Neuronal stem cell (in vitro differentiated cells): ENCODE data around the gene GLIS1.

Experiments used
- DNase-seq: peaks from one replicate; pipeline ENCODE4 v3.0.0-alpha.2; 2013; ENCODE audit warnings: low spot score
- H2AFZ ChIP-seq: one replicate; pipeline ENCODE4 v1.6.1; 2013; ENCODE audit warnings: mild to moderate bottlenecking, low read length, inconsistent platforms
- H2AK5ac ChIP-seq: 2 replicates; pipeline ENCODE4 v1.6.1; 2013; ENCODE audit warnings: low read depth, mild to moderate bottlenecking, inconsistent platforms, low read length, moderate library complexity, mixed read lengths
- H2BK120ac ChIP-seq: 2 replicates; pipeline ENCODE4 v1.6.1; 2013; ENCODE audit warnings: low read depth, mild to moderate bottlenecking, inconsistent platforms, low read length, moderate library complexity, mixed read lengths
- H2BK12ac ChIP-seq: one replicate; pipeline ENCODE4 v1.6.1; 2013; ENCODE audit warnings: low read length, inconsistent platforms
- H2BK15ac ChIP-seq: 2 replicates; pipeline ENCODE4 v1.6.1; 2013; ENCODE audit warnings: mild to moderate bottlenecking, low read length, inconsistent platforms, mixed read lengths
- H2BK5ac ChIP-seq: one replicate; pipeline ENCODE4 v1.6.1; 2013; ENCODE audit warnings: inconsistent platforms, mild to moderate bottlenecking, low read length, moderate library complexity
- H3K14ac ChIP-seq: one replicate; pipeline ENCODE4 v1.6.1; 2013; ENCODE audit warnings: low read length, inconsistent platforms
- H3K18ac ChIP-seq: 2 replicates; pipeline ENCODE4 v1.6.1; 2013; ENCODE audit warnings: low read length, inconsistent platforms
- H3K23ac ChIP-seq: 2 replicates; pipeline ENCODE4 v1.6.1; 2013; ENCODE audit warnings: low read depth, mild to moderate bottlenecking, mixed read lengths, low read length, inconsistent platforms; ENCODE audit not compliant: poor library complexity
- H3K27ac ChIP-seq: replicated peaks from 3 replicates; pipeline ENCODE4 v1.5.1; 2013; ENCODE audit warnings: low read length, inconsistent platforms
- H3K27me3 ChIP-seq, 3 experiments: 2 replicates each; pipeline ENCODE4 v1.6.1; 2013; ENCODE audit warnings: low read length in 3 of 3, mild to moderate bottlenecking in 2 of 3, inconsistent platforms in 1 of 3, low read depth in 1 of 3, mixed read lengths in 1 of 3, moderate library complexity in 1 of 3; ENCODE audit not compliant: control insufficient read depth in 3 of 3, insufficient read depth in 3 of 3
- H3K36me3 ChIP-seq, 2 donors: replicated peaks in 1 of 2; 2 replicates each; pipeline ENCODE4 v1.6.1; 2013; ENCODE audit warnings: low read length in 2 of 2; ENCODE audit not compliant: control insufficient read depth in 2 of 2, insufficient read depth in 2 of 2
- H3K4ac ChIP-seq: 2 replicates; pipeline ENCODE4 v1.6.1; 2013; ENCODE audit warnings: inconsistent platforms, mild to moderate bottlenecking, low read length, moderate library complexity
- H3K4me1 ChIP-seq, 2 donors: 1 replicate in 1 of 2; 2 replicates in 1 of 2; pipeline ENCODE4 v1.6.1; 2013; ENCODE audit warnings: low read length in 2 of 2, low read depth in 1 of 2; ENCODE audit not compliant: control insufficient read depth in 2 of 2, insufficient read depth in 1 of 2
- H3K4me2 ChIP-seq: one replicate; pipeline ENCODE4 v1.6.1; 2013; ENCODE audit warnings: mild to moderate bottlenecking, low read length, inconsistent platforms; ENCODE audit not compliant: insufficient read depth, poor library complexity, severe bottlenecking
- H3K4me3 ChIP-seq, 2 donors: 2 replicates each; pipeline ENCODE4 v1.5.1; 2013; ENCODE audit warnings: low read length in 2 of 2, mild to moderate bottlenecking in 2 of 2, inconsistent platforms in 1 of 2, moderate library complexity in 1 of 2
- H3K79me1 ChIP-seq: one replicate; pipeline ENCODE4 v1.6.1; 2013; ENCODE audit warnings: low read depth, mild to moderate bottlenecking, inconsistent platforms, low read length, moderate library complexity
- H3K9ac ChIP-seq: one replicate; pipeline ENCODE4 v1.6.1; 2013; ENCODE audit warnings: mild to moderate bottlenecking, low read depth, low read length, inconsistent platforms; ENCODE audit not compliant: poor library complexity
- H3K9me3 ChIP-seq, 2 donors: replicated peaks in 1 of 2; 2 replicates each; pipeline versions ENCODE3 to v1.6.1; 2013; ENCODE audit warnings: low read length in 2 of 2, mild to moderate bottlenecking in 2 of 2, inconsistent platforms in 1 of 2, low read depth in 1 of 2, mixed read lengths in 1 of 2, moderate library complexity in 1 of 2; ENCODE audit not compliant: control insufficient read depth in 2 of 2, insufficient read depth in 1 of 2
- H4K8ac ChIP-seq: one replicate; pipeline ENCODE4 v1.6.1; 2013; ENCODE audit warnings: low read depth, mild to moderate bottlenecking, inconsistent platforms, low read length, moderate library complexity
- H4K91ac ChIP-seq: one replicate; pipeline ENCODE4 v1.6.1; 2013; ENCODE audit warnings: low read length, low read depth, mild to moderate bottlenecking, inconsistent platforms; ENCODE audit not compliant: poor library complexity
- WGBS, 2 donors: extraction: QIAGEN DNeasy Blood & Tissue Kit; methylation state at CpG; one replicate each; pipeline ENCODE4 v1.1.7; 2013; ENCODE audit warnings: missing lambda C conversion rate in 2 of 2, mixed read lengths in 1 of 2; ENCODE audit not compliant: insufficient read length in 2 of 2, insufficient replicate concordance in 1 of 2; ENCODE audit errors: extremely low coverage in 2 of 2; 5-methylcytosine and 5-hydroxymethylcytosine counted together

Gene GLIS1

DNA sequence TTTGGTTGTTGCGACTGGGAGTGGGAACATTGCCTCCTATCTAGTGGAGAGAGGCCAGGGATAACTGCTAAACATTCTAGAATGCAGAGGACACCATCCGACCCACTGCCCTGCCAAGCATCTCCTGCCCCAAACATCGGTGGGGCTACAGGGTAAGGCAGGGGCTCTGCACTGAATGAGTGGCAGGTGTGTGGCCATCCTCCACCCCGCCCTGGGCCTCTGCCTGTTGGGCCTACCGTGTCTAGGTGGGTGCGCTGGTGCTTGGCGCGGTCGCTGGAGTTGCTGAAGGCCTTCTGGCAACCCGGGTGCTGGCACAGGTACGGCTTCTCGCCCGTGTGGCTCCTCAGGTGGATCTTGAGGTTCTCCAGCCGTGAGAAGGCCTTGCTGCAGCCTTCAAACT, 209.4 kb downstream of the GLIS1 start:
- no peak overlapping the region for H3K4me3 ChIP-seq
- no peak overlapping the region for H2BK15ac ChIP-seq
- no peak overlapping the region for H4K8ac ChIP-seq
- peaks cover 0 to 49% (median 2%) of the 10 kb centered on the region in 3 experiments for H3K27me3 ChIP-seq
- no peaks in the 10 kb centered on the region for H3K4me1 ChIP-seq
- H3K9me3 ChIP-seq = no peaks in the 10 kb centered on the region
- no peaks in the 10 kb centered on the region for H3K36me3 ChIP-seq
- no peak overlapping the region for H3K14ac ChIP-seq
- no peak overlapping the region for H3K4ac ChIP-seq
- no peak overlapping the region for H3K27ac ChIP-seq
- no peak overlapping the region for H3K4me2 ChIP-seq
- no peak overlapping the region for H2BK12ac ChIP-seq
- no CpG with 5 or more reads among the region's 14 CpGs for WGBS, 2 donors
- H4K91ac ChIP-seq = no peak overlapping the region
- no peak for DNase-seq
- peak overlapping the region; percentile 56 for H2BK120ac ChIP-seq
- H2BK5ac ChIP-seq = peak overlapping the region; percentile 62
- H3K23ac ChIP-seq = peak overlapping the region; percentile 20
- H2AK5ac ChIP-seq = peak overlapping the region; percentile 89
- H2AFZ ChIP-seq = no peak overlapping the region
- H3K18ac ChIP-seq = peak overlapping the region; percentile 13
- H3K79me1 ChIP-seq = no peaks in the 10 kb centered on the region
- no peak overlapping the region for H3K9ac ChIP-seq

DNA sequence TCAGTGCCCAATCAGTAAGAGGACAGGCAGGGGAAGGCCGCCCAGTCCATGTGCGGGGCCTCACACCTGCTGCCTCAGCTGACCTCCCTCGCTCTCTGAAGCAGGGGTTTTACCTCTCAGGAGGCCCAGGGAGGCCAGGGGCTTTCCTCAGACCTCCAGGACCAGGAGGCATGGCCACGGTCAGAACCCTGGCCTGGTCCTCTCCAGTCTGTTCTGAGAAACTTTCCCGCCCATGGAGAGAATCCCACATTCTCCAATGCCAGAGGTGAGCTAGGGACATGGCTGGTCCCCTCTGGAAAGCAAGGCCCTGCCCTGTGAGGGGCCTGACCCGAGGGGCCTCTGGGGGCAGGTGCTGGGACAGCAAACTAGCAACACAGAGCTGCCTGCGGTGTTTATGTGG, 211.6 kb downstream of the GLIS1 start:
- Histone ChIP-seq H3K18ac (peak overlapping the region; percentile 59), H2BK15ac (peak overlapping the region; percentile 97), H3K9me3 (no peaks in the 10 kb centered on the region), H3K79me1 (no peaks in the 10 kb centered on the region), H3K4me1 (no peaks in the 10 kb centered on the region), H3K23ac (peak overlapping the region; percentile 66), H2BK12ac (no peak overlapping the region), H3K14ac (peak overlapping the region; percentile 84), H3K9ac (no peak overlapping the region), H3K4me2 (no peak overlapping the region), H2AFZ (peak overlapping the region; percentile 18), H2AK5ac (peak overlapping the region; percentile 93), H3K36me3 (no peaks in the 10 kb centered on the region), H3K27ac (no peak overlapping the region), H2BK120ac (peak overlapping the region; percentile 61), H4K8ac (no peak overlapping the region), H3K27me3 (peaks cover 0 to 42% (median 0%) of the 10 kb centered on the region in 3 experiments), H4K91ac (no peak overlapping the region), H2BK5ac (peak overlapping the region; percentile 26), H3K4me3 (no peak overlapping the region), H3K4ac (no peak overlapping the region)
- no CpG with 5 or more reads among the region's 7 CpGs for WGBS, 2 donors
- no peak for DNase-seq

DNA sequence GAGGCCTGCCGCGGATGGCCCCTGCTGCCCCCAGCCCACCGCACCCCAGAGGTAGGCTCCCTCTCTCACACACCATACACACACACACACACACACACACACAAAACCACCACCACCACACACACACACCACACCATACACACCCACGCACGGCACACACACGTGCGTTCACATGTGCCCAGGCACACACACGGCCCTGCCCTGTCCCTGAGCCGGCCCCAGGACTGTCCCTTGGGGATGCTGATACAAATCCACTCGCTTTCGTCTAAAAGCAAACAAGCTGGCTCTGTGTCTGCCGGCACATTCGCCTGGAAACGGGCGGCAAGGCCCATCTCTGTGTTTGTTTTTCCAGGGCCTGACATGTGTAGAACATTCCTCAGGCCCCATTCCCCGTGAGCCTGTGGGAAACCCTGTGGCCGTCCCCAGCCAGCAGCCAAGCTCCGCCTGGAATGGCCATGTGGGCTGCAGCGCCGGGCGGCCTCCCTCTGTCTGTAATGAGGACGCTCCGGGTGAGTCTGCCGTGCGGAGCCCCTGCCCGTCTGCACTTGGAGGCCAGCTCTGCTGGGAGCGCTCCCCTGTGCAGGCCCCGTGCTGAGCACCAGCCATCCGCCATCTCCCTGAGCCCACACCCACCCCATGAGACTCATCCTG, 212.4 kb downstream of the GLIS1 start:
- peak overlapping the region; percentile 10 for H3K14ac ChIP-seq
- H3K9ac ChIP-seq = peak overlapping the region; percentile 32
- WGBS, 2 donors = no CpG with 5 or more reads among the region's 29 CpGs
- H3K27ac ChIP-seq = no peak overlapping the region
- no peaks in the 10 kb centered on the region for H3K4me1 ChIP-seq
- peak overlapping the region; percentile 15 for H3K18ac ChIP-seq
- peak overlapping the region; percentile 2 for H3K23ac ChIP-seq
- no peak overlapping the region for H3K4ac ChIP-seq
- H3K9me3 ChIP-seq = no peaks in the 10 kb centered on the region
- no peak overlapping the region for H2BK120ac ChIP-seq
- peak overlapping the region; percentile 26 for H2BK5ac ChIP-seq
- H4K8ac ChIP-seq = no peak overlapping the region
- no peak overlapping the region for H3K4me3 ChIP-seq
- H2AK5ac ChIP-seq = peak overlapping the region; percentile 41
- H3K27me3 ChIP-seq = peaks cover 0 to 36% (median 0%) of the 10 kb centered on the region in 3 experiments
- no peak overlapping the region for H4K91ac ChIP-seq
- H2BK15ac ChIP-seq = peak overlapping the region; percentile 97
- no peaks in the 10 kb centered on the region for H3K79me1 ChIP-seq
- H3K36me3 ChIP-seq = no peaks in the 10 kb centered on the region
- H2AFZ ChIP-seq = peak overlapping the region; percentile 17
- no peak for DNase-seq
- no peak overlapping the region for H2BK12ac ChIP-seq
- H3K4me2 ChIP-seq = no peak overlapping the region

DNA sequence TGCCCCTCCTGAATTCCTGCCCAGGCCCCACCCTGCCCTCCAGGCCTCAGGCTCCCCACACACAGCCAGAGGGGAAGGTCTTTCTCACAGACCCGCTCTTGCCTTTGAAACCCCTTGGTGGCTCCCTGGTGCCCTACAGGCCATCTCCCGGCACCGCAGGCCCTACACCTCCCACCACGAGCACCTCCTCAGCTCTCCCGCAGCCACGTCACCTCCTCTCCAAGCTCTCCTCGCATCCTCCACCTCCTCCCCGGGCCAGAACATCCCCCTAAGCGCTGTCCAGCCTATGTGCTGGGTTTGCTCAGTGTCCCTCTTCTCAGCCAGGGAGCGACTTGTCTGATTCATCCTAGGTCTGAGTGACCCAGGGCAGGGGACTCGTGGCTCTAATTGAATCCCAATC, 213.4 kb downstream of the GLIS1 start:
- H4K91ac ChIP-seq = no peak overlapping the region
- H3K9me3 ChIP-seq = no peaks in the 10 kb centered on the region
- no peak overlapping the region for H3K4ac ChIP-seq
- H2BK120ac ChIP-seq = no peak overlapping the region
- H3K36me3 ChIP-seq = no peaks in the 10 kb centered on the region
- peak overlapping the region; percentile 18 for H2BK12ac ChIP-seq
- H3K27ac ChIP-seq = no peak overlapping the region
- no peak overlapping the region for H3K4me3 ChIP-seq
- H2BK5ac ChIP-seq = no peak overlapping the region
- peak overlapping the region; percentile 20 for H2AK5ac ChIP-seq
- H3K79me1 ChIP-seq = no peaks in the 10 kb centered on the region
- no peak for DNase-seq
- peaks cover 0 to 28% (median 0%) of the 10 kb centered on the region in 3 experiments for H3K27me3 ChIP-seq
- no CpG with 5 or more reads among the region's 11 CpGs for WGBS, 2 donors
- H2AFZ ChIP-seq = no peak overlapping the region
- peak overlapping the region; percentile 6 for H2BK15ac ChIP-seq
- peak overlapping the region; percentile 43 for H3K23ac ChIP-seq
- H3K14ac ChIP-seq = peak overlapping the region; percentile 5
- H3K9ac ChIP-seq = no peak overlapping the region
- H3K4me2 ChIP-seq = no peak overlapping the region
- peak overlapping the region; percentile 55 for H3K18ac ChIP-seq
- no peaks in the 10 kb centered on the region for H3K4me1 ChIP-seq
- no peak overlapping the region for H4K8ac ChIP-seq
